ENCODE results near the gene BPIFB3. TPM values are rescaled to one million over a fixed set of nuclear protein-coding genes. Genes with fewer than 3 reads are reported as not detected.

The BPIFB3 gene
- total RNA-seq, 2 experiments from 2014 or later, result not detected

- POLR2A ChIA-PET, result no interaction called here
- H3K4me1 Mint-ChIP-seq (ENCODE audit: low read depth), result peaks cover 3% of the 10 kb centered on the region
- no peaks in the 10 kb centered on the region for H3K9me3 Mint-ChIP-seq (ENCODE audit: insufficient read depth)
Measured at GRCh38 chr20:33010133-33010504, 43.6 kb upstream of the BPIFB3 start.

GRCh38 chr20:33010674-33011449 is 42.8 kb upstream of the BPIFB3 start:
- Mint-ChIP-seq H3K9me3 (ENCODE audit: insufficient read depth) (no peaks in the 10 kb centered on the region), H3K4me1 (ENCODE audit: low read depth) (no peaks in the 10 kb centered on the region), H3K36me3 (ENCODE audit: low read depth) (no peaks in the 10 kb centered on the region), H3K27me3 (ENCODE audit: low read depth) (no peaks in the 10 kb centered on the region), H3K4me3 (no peak overlapping the region), H3K27ac (no peak overlapping the region)
- no peak for DNase-seq
- no peak for ATAC-seq
- POLR2A ChIA-PET, result interaction anchor here (0.5 kb wide), 1 partner anchor 1213 kb away, joined by 3 read pairs; no protein-coding TSS in a partner anchor
- CTCF ChIA-PET, result no interaction called here

More at GRCh38 chr20:33010133-33010504, 43.6 kb upstream of the BPIFB3 start:
- no peak for ATAC-seq
- DNase-seq, result no peak
- Mint-ChIP-seq H3K27ac (no peak overlapping the region), H3K36me3 (ENCODE audit: low read depth) (peaks cover 3% of the 10 kb centered on the region), H3K4me3 (no peak overlapping the region), H3K27me3 (ENCODE audit: low read depth) (no peaks in the 10 kb centered on the region)
- CTCF ChIA-PET, result no interaction called here

- no peak overlapping the region for H3K27ac Mint-ChIP-seq
- no peaks in the 10 kb centered on the region for H3K4me1 Mint-ChIP-seq (ENCODE audit: low read depth)
- no peaks in the 10 kb centered on the region for H3K9me3 Mint-ChIP-seq (ENCODE audit: insufficient read depth)
- ChIA-PET CTCF (interaction anchor here (0.9 to 1.9 kb wide), 2 partner anchors 17 to 287 kb away, joined by 3 to 6 read pairs; no protein-coding TSS in a partner anchor), POLR2A (no interaction called here)
- DNase-seq (no peak), ATAC-seq (no peak)
- H3K27me3 Mint-ChIP-seq (ENCODE audit: low read depth), result no peaks in the 10 kb centered on the region
- no peak overlapping the region for H3K4me3 Mint-ChIP-seq
- no peaks in the 10 kb centered on the region for H3K36me3 Mint-ChIP-seq (ENCODE audit: low read depth)
Measured at GRCh38 chr20:33012327-33013189, 41.1 kb upstream of the BPIFB3 start.

- Mint-ChIP-seq H3K4me3 (no peak overlapping the region), H3K4me1 (ENCODE audit: low read depth) (no peaks in the 10 kb centered on the region), H3K9me3 (ENCODE audit: insufficient read depth) (no peaks in the 10 kb centered on the region), H3K27me3 (ENCODE audit: low read depth) (no peaks in the 10 kb centered on the region), H3K27ac (no peak overlapping the region), H3K36me3 (ENCODE audit: low read depth) (no peaks in the 10 kb centered on the region)
- ChIA-PET POLR2A (no interaction called here), CTCF (interaction anchor here (1.3 to 1.9 kb wide), 2 partner anchors 9 to 18 kb away, joined by 4 to 6 read pairs; no protein-coding TSS in a partner anchor)
- no peak for ATAC-seq
- no peak for DNase-seq
Measured at GRCh38 chr20:33013701-33014326, 39.9 kb upstream of the BPIFB3 start.

- no peaks in the 10 kb centered on the region for H3K27me3 Mint-ChIP-seq (ENCODE audit: low read depth)
- no peaks in the 10 kb centered on the region for H3K36me3 Mint-ChIP-seq (ENCODE audit: low read depth)
- ChIA-PET POLR2A (no interaction called here), CTCF (interaction anchor here (1.3 kb wide), 1 partner anchor 9 kb away, joined by 4 read pairs; no protein-coding TSS in a partner anchor)
- no peaks in the 10 kb centered on the region for H3K9me3 Mint-ChIP-seq (ENCODE audit: insufficient read depth)
- no peak for DNase-seq
- no peak overlapping the region for H3K4me3 Mint-ChIP-seq
- no peak overlapping the region for H3K27ac Mint-ChIP-seq
- H3K4me1 Mint-ChIP-seq (ENCODE audit: low read depth), result no peaks in the 10 kb centered on the region
- no peak for ATAC-seq
Measured at GRCh38 chr20:33014336-33015113, 39.2 kb upstream of the BPIFB3 start.

GRCh38 chr20:33015114-33015484 is 38.6 kb upstream of the BPIFB3 start:
- H3K9me3 Mint-ChIP-seq (ENCODE audit: insufficient read depth), result no peaks in the 10 kb centered on the region
- H3K4me3 Mint-ChIP-seq, result no peak overlapping the region
- ATAC-seq (no peak), DNase-seq (no peak)
- CTCF ChIA-PET, result no interaction called here
- no peak overlapping the region for H3K27ac Mint-ChIP-seq
- no peaks in the 10 kb centered on the region for H3K36me3 Mint-ChIP-seq (ENCODE audit: low read depth)
- no peaks in the 10 kb centered on the region for H3K4me1 Mint-ChIP-seq (ENCODE audit: low read depth)
- no peaks in the 10 kb centered on the region for H3K27me3 Mint-ChIP-seq (ENCODE audit: low read depth)
- POLR2A ChIA-PET, result no interaction called here

- ChIA-PET CTCF (no interaction called here), POLR2A (interaction anchor here (0.5 to 0.6 kb wide), 2 partner anchors 259 to 325 kb away, joined by 3 to 4 read pairs; no protein-coding TSS in a partner anchor)
- Mint-ChIP-seq H3K36me3 (ENCODE audit: low read depth) (no peaks in the 10 kb centered on the region), H3K9me3 (ENCODE audit: insufficient read depth) (no peaks in the 10 kb centered on the region), H3K27ac (peak overlapping the region; percentile 55), H3K4me1 (ENCODE audit: low read depth) (no peaks in the 10 kb centered on the region), H3K27me3 (ENCODE audit: low read depth) (no peaks in the 10 kb centered on the region), H3K4me3 (no peak overlapping the region)
- no peak for ATAC-seq
- DNase-seq, result no peak
Measured at GRCh38 chr20:33015700-33016580, 37.8 kb upstream of the BPIFB3 start.

- Mint-ChIP-seq H3K4me3 (no peak overlapping the region), H3K36me3 (ENCODE audit: low read depth) (no peaks in the 10 kb centered on the region), H3K27ac (no peak overlapping the region), H3K9me3 (ENCODE audit: insufficient read depth) (no peaks in the 10 kb centered on the region), H3K4me1 (ENCODE audit: low read depth) (no peaks in the 10 kb centered on the region), H3K27me3 (ENCODE audit: low read depth) (no peaks in the 10 kb centered on the region)
- ATAC-seq, result no peak
- CTCF ChIA-PET, result no interaction called here
- POLR2A ChIA-PET, result interaction anchor here (0.5 to 0.6 kb wide), 2 partner anchors 260 to 324 kb away, joined by 3 to 4 read pairs; no protein-coding TSS in a partner anchor
- DNase-seq, result no peak
Measured at GRCh38 chr20:33016581-33017109, 37.1 kb upstream of the BPIFB3 start.

- CTCF ChIA-PET, result no interaction called here
- no peak overlapping the region for H3K4me3 Mint-ChIP-seq
- no peaks in the 10 kb centered on the region for H3K27me3 Mint-ChIP-seq (ENCODE audit: low read depth)
- H3K27ac Mint-ChIP-seq, result peak overlapping the region; percentile 2
- POLR2A ChIA-PET, result no interaction called here
- ATAC-seq (no peak), DNase-seq (no peak)
- no peaks in the 10 kb centered on the region for H3K4me1 Mint-ChIP-seq (ENCODE audit: low read depth)
- no peaks in the 10 kb centered on the region for H3K36me3 Mint-ChIP-seq (ENCODE audit: low read depth)
- no peaks in the 10 kb centered on the region for H3K9me3 Mint-ChIP-seq (ENCODE audit: insufficient read depth)
Measured at GRCh38 chr20:33017542-33017941, 36.2 kb upstream of the BPIFB3 start.

- Mint-ChIP-seq H3K36me3 (ENCODE audit: low read depth) (no peaks in the 10 kb centered on the region), H3K27ac (no peak overlapping the region), H3K9me3 (ENCODE audit: insufficient read depth) (no peaks in the 10 kb centered on the region), H3K27me3 (ENCODE audit: low read depth) (no peaks in the 10 kb centered on the region), H3K4me1 (ENCODE audit: low read depth) (no peaks in the 10 kb centered on the region), H3K4me3 (no peak overlapping the region)
- DNase-seq (no peak), ATAC-seq (no peak)
- ChIA-PET POLR2A (no interaction called here), CTCF (interaction anchor here (1.7 kb wide), 1 partner anchor 14 kb away, joined by 4 read pairs; the partner anchor contains the start of gene SUN5)
Measured at GRCh38 chr20:33018169-33018931, 35.4 kb upstream of the BPIFB3 start.

Measured in activated CD8-positive, alpha-beta T cell treated with anti-CD3 and anti-CD28 coated beads, Interleukin-2, amount 10 ng/mL, durations not matched to agents 7 days and 5 days (primary cell).